H9 (cell line): Measurements from ENCODE around the gene WNT4. TPM values are rescaled to one million over a fixed set of nuclear protein-coding genes. Genes with fewer than 3 reads are reported as not detected.

ENCODE experiments used
- DNase-seq: peaks from one replicate; pipeline ENCODE4 v3.0.0-alpha.2; 2017
- H2AFZ ChIP-seq: one replicate; pipeline ENCODE4 v1.6.1; 2013; ENCODE audit warnings: mild to moderate bottlenecking, low read length, control low read depth, moderate library complexity
- H2AK5ac ChIP-seq: 2 replicates; pipeline ENCODE4 v1.6.1; 2013; ENCODE audit warnings: low read length, control low read depth, mixed read lengths; ENCODE audit not compliant: insufficient read length
- H2BK120ac ChIP-seq: one replicate; pipeline ENCODE4 v1.6.1; 2013; ENCODE audit warnings: low read depth, mild to moderate bottlenecking, low read length, control low read depth, inconsistent platforms; ENCODE audit not compliant: poor library complexity, severe bottlenecking
- H2BK12ac ChIP-seq: 2 replicates; pipeline ENCODE4 v1.6.1; 2013; ENCODE audit warnings: low read length, control low read depth, mixed read lengths, low read depth; ENCODE audit not compliant: insufficient read length
- H2BK15ac ChIP-seq: 2 replicates; pipeline ENCODE4 v1.6.1; 2013; ENCODE audit warnings: low read depth, low read length, control low read depth
- H2BK20ac ChIP-seq: one replicate; pipeline ENCODE4 v1.6.1; 2013; ENCODE audit warnings: low read depth, mild to moderate bottlenecking, low read length, control low read depth, inconsistent platforms; ENCODE audit not compliant: poor library complexity, severe bottlenecking
- H2BK5ac ChIP-seq: 2 replicates; pipeline ENCODE4 v1.6.1; 2013; ENCODE audit warnings: low read length, control low read depth, mixed read lengths; ENCODE audit not compliant: insufficient read length
- H3K14ac ChIP-seq: 2 replicates; pipeline ENCODE4 v1.6.1; 2013; ENCODE audit warnings: low read length, control low read depth; ENCODE audit not compliant: insufficient read depth
- H3K18ac ChIP-seq: 2 replicates; pipeline ENCODE4 v1.6.1; 2013; ENCODE audit warnings: low read depth, mild to moderate bottlenecking, mixed read lengths, low read length, control low read depth; ENCODE audit not compliant: insufficient read length
- H3K23ac ChIP-seq: 2 replicates; pipeline ENCODE4 v1.6.1; 2013; ENCODE audit warnings: low read length, control low read depth, mixed read lengths, low read depth; ENCODE audit not compliant: insufficient read length
- H3K23me2 ChIP-seq: 2 replicates; pipeline ENCODE4 v1.6.1; 2013; ENCODE audit warnings: low read depth, mild to moderate bottlenecking, mixed read lengths, low read length, control low read depth; ENCODE audit not compliant: insufficient read length, poor library complexity, severe bottlenecking
- H3K27ac ChIP-seq: 2 replicates; pipeline ENCODE4 v1.5.1; 2013; ENCODE audit warnings: low read length, control low read depth, mixed read lengths, low read depth; ENCODE audit not compliant: insufficient read length
- H3K27me3 ChIP-seq: 2 replicates; pipeline ENCODE4 v1.6.1; 2013; ENCODE audit warnings: low read length, control low read depth, inconsistent platforms; ENCODE audit not compliant: insufficient read depth
- H3K4ac ChIP-seq: 2 replicates; pipeline ENCODE4 v1.6.1; 2013; ENCODE audit warnings: low read depth, mild to moderate bottlenecking, control low read depth, inconsistent platforms, low read length, moderate library complexity
- H3K4me1 ChIP-seq: 2 replicates; pipeline ENCODE4 v1.6.1; 2013; ENCODE audit warnings: low read length, control low read depth, inconsistent platforms; ENCODE audit not compliant: insufficient read depth
- H3K4me2 ChIP-seq: 2 replicates; pipeline ENCODE4 v1.6.1; 2013; ENCODE audit warnings: low read length, control low read depth, mixed read lengths; ENCODE audit not compliant: insufficient read length, insufficient read depth
- H3K56ac ChIP-seq: 2 replicates; pipeline ENCODE4 v1.6.1; 2013; ENCODE audit warnings: low read depth, mild to moderate bottlenecking, mixed read lengths, low read length, control low read depth; ENCODE audit not compliant: insufficient read length
- H3K79me1 ChIP-seq: 2 replicates; pipeline ENCODE4 v1.6.1; 2013; ENCODE audit warnings: low read depth, mild to moderate bottlenecking, moderate library complexity, low read length, control low read depth, inconsistent platforms; ENCODE audit not compliant: insufficient read depth, poor library complexity, severe bottlenecking
- H3K79me2 ChIP-seq: 2 replicates; pipeline ENCODE4 v1.6.1; 2013; ENCODE audit warnings: low read length, control low read depth, inconsistent platforms; ENCODE audit not compliant: insufficient read depth
- H3K9ac ChIP-seq: 2 replicates; pipeline ENCODE4 v1.6.1; 2013; ENCODE audit warnings: low read length, control low read depth, mixed read lengths; ENCODE audit not compliant: insufficient read length; ENCODE audit errors: extremely low read depth
- H3K9me3 ChIP-seq: one replicate; pipeline ENCODE4 v1.6.1; 2013; ENCODE audit warnings: low read depth, low read length, inconsistent platforms; ENCODE audit not compliant: control insufficient read depth
- H3T11ph ChIP-seq: one replicate; pipeline ENCODE4 v1.6.1; 2013; ENCODE audit warnings: mild to moderate bottlenecking, low read length, control low read depth, inconsistent platforms
- H4K20me1 ChIP-seq: one replicate; pipeline ENCODE4 v1.6.1; 2013; ENCODE audit not compliant: control insufficient read depth, insufficient read length, insufficient read depth
- H4K5ac ChIP-seq: 2 replicates; pipeline ENCODE4 v1.6.1; 2013; ENCODE audit warnings: low read depth, mild to moderate bottlenecking, mixed read lengths, low read length, control low read depth; ENCODE audit not compliant: insufficient read length
- H4K8ac ChIP-seq: replicated peaks from 2 replicates; pipeline ENCODE4 v1.6.1; 2013; ENCODE audit warnings: low read length, control low read depth, mixed read lengths, low read depth; ENCODE audit not compliant: insufficient read length
- H4K91ac ChIP-seq: 2 replicates; pipeline ENCODE4 v1.6.1; 2013; ENCODE audit warnings: low read depth, mild to moderate bottlenecking, moderate library complexity, mixed read lengths, low read length, control low read depth; ENCODE audit not compliant: insufficient read length
- H3K27ac Mint-ChIP-seq, 3 experiments: 2 replicates in 2 of 3; 3 replicates in 1 of 3; pipeline ENCODE4 v1.8.0; 2020 to 2021; ENCODE audit warnings: mixed read lengths in 3 of 3, mild to moderate bottlenecking in 1 of 3, moderate library complexity in 1 of 3
- H3K27me3 Mint-ChIP-seq: 2 replicates; pipeline ENCODE4 v1.8.0; 2021; ENCODE audit warnings: low read depth, mild to moderate bottlenecking, moderate library complexity, mixed read lengths
- H3K36me3 Mint-ChIP-seq, 3 experiments: 2 replicates in 2 of 3; 3 replicates in 1 of 3; pipeline ENCODE4 v1.8.0; 2020 to 2021; ENCODE audit warnings: low read depth in 3 of 3, mixed read lengths in 3 of 3; ENCODE audit not compliant: insufficient read depth in 1 of 3
- H3K4me1 Mint-ChIP-seq, 2 experiments: 2 replicates each; pipeline ENCODE4 v1.8.0; 2020; ENCODE audit warnings: mixed read lengths in 2 of 2
- H3K4me3 Mint-ChIP-seq, 2 experiments: 2 replicates in 1 of 2; 3 replicates in 1 of 2; pipeline ENCODE4 v1.8.0; 2020 to 2021; ENCODE audit warnings: mild to moderate bottlenecking in 2 of 2, mixed read lengths in 2 of 2, moderate library complexity in 1 of 2
- H3K9me3 Mint-ChIP-seq, 2 experiments: 2 replicates in 1 of 2; 3 replicates in 1 of 2; pipeline ENCODE4 v1.8.0; 2020; ENCODE audit warnings: mild to moderate bottlenecking in 2 of 2, mixed read lengths in 2 of 2, moderate library complexity in 1 of 2
- CTCF ChIP-seq: fragments of 200-600 bp; sonication (generic); conservative IDR thresholded peaks from 3 replicates; pipeline ENCODE4 v1.8.0; 2021; ENCODE audit warnings: antibody characterized with exemption, mild to moderate bottlenecking
- WGBS: extraction: QIAGEN DNeasy Blood & Tissue Kit; methylation state at CpG from one replicate; pipeline ENCODE4 v1.1.7; 2013; ENCODE audit warnings: missing lambda C conversion rate, low lambda C conversion rate, mixed read lengths; ENCODE audit not compliant: insufficient read length; ENCODE audit errors: extremely low coverage; 5-methylcytosine and 5-hydroxymethylcytosine counted together
- total RNA-seq: library from RNA; stranded (reverse); gene quantifications from 2 replicates; pipeline ENCODE4 v1.2.1, GENCODE V29; 2021

Gene WNT4
- total RNA-seq, 1 experiment from 2014 or later: 1.4 TPM

- Histone ChIP-seq H3K27ac (no peak overlapping the region), H3K9ac (no peak overlapping the region), H2BK5ac (no peak overlapping the region), H3K56ac (no peak overlapping the region), H3K14ac (no peak overlapping the region), H2BK120ac (no peak overlapping the region), H3K27me3 (no peaks in the 10 kb centered on the region), H4K91ac (no peak overlapping the region), H3T11ph (no peak overlapping the region), H3K4ac (no peak overlapping the region), H2BK20ac (no peak overlapping the region), H2BK12ac (no peak overlapping the region), H3K9me3 (no peaks in the 10 kb centered on the region), H3K23ac (no peak overlapping the region), H4K20me1 (no peaks in the 10 kb centered on the region), H3K23me2 (no peaks in the 10 kb centered on the region), H3K79me2 (no peaks in the 10 kb centered on the region), H4K5ac (no peak overlapping the region), H3K18ac (no peak overlapping the region), H4K8ac (no peak overlapping the region), H2BK15ac (no peak overlapping the region), H3K4me2 (no peak overlapping the region), H3K79me1 (no peaks in the 10 kb centered on the region), H2AFZ (no peak overlapping the region), H2AK5ac (no peak overlapping the region), H3K4me1 (no peaks in the 10 kb centered on the region)
- Mint-ChIP-seq H3K4me1 (peaks cover 15 to 19% of the 10 kb centered on the region in 2 experiments), H3K27me3 (peaks cover 2% of the 10 kb centered on the region; the same call in 1 of the 2 replicates), H3K9me3 (no peaks in the 10 kb centered on the region), H3K27ac (no peak overlapping the region; a peak in 2 of 7 replicates), H3K36me3 (no peaks in the 10 kb centered on the region), H3K4me3 (no peak overlapping the region)
- DNase-seq: no peak
- WGBS: no CpG with 5 or more reads among the region's 29 CpGs
- no peak for TF ChIP-seq CTCF
Observed at GRCh38 chr1:22129501-22130117, 13.3 kb downstream of the WNT4 start.
